Measurements from ENCODE around the gene CTR9. TPM values are rescaled to one million over a fixed set of nuclear protein-coding genes. Genes with fewer than 3 reads are reported as not detected.
A peak's percentile ranks its signal among the peaks of the same experiment; 100 is the strongest.

Gene CTR9
- total and polyA plus RNA-seq, 9 of the 15 experiments (the other 6 are each of a cell fraction or from before 2014, with no cell fraction given): 25.4 to 79.3 (median 47.3) TPM

- no peak for TF ChIP-seq MLX (CRISPR knock-in tag; conservative IDR thresholded peaks at IDR 0.05)
- no peak for TF ChIP-seq CUX1 (CRISPR knock-in tag; IDR thresholded peaks at IDR 0.05)
- no peak for TF ChIP-seq FOXJ3 (CRISPR knock-in tag; IDR thresholded peaks at IDR 0.05)
- peak; percentile 43; the same call in 1 of the 2 replicates for TF ChIP-seq ESRRA (IDR thresholded peaks at IDR 0.05; ENCODE audit: borderline replicate concordance, low read depth)
- TF ChIP-seq ERF (CRISPR knock-in tag; IDR thresholded peaks at IDR 0.05): no peak
- no peak for TF ChIP-seq AFF4 (CRISPR knock-in tag; IDR thresholded peaks at IDR 0.05)
- peak; percentile 55; the same call in 1 of the 2 replicates for TF ChIP-seq MYC (IDR thresholded peaks at IDR 0.05; ENCODE audit: low read depth, low read length)
- no peak for TF ChIP-seq MYC (CRISPR knock-in tag; IDR thresholded peaks at IDR 0.05; ENCODE audit: borderline replicate concordance, low read depth)
- TF ChIP-seq NCOA2 (IDR thresholded peaks at IDR 0.05; ENCODE audit: partially characterized antibody in 2 of 2): no peak
- no peak for TF ChIP-seq PRMT5 (CRISPR knock-in tag; IDR thresholded peaks at IDR 0.05)
- peak; percentile 57; the same call in 1 of the 2 replicates for TF ChIP-seq MITF (IDR thresholded peaks at IDR 0.05)
- TF ChIP-seq TAF9B (IDR thresholded peaks at IDR 0.05; ENCODE audit: partially characterized antibody): peak; percentile 42
Observed at GRCh38 chr11:10742460-10743208, 8.4 kb upstream of the CTR9 start (continued).
